Ascending aorta (tissue), 2 donors: Measurements from ENCODE around the gene PIP5K1B. TPM values are rescaled to one million over a fixed set of nuclear protein-coding genes. Genes with fewer than 3 reads are reported as not detected.

ENCODE experiments used
- DNase-seq, 2 donors: peaks; one replicate each; pipeline ENCODE4 v3.0.0-alpha.2; 2019; ENCODE audit warnings: low spot score in 2 of 2
- H3K27ac ChIP-seq, 2 donors: fragments of 200-600 bp; sonication (generic); one replicate each; pipeline ENCODE4 v1.5.1; 2016 to 2017; ENCODE audit warnings: mild to moderate bottlenecking in 1 of 2
- H3K27me3 ChIP-seq: fragments of 200-600 bp; sonication (generic); one replicate; pipeline ENCODE4 v1.5.1; 2017
- H3K36me3 ChIP-seq, 2 donors: fragments of 200-600 bp; sonication (generic); one replicate each; pipeline ENCODE4 v1.5.1; 2016
- H3K4me1 ChIP-seq, 2 donors: fragments of 200-600 bp; sonication (generic); one replicate each; pipeline ENCODE4 v1.5.1; 2016 to 2017; ENCODE audit warnings: mild to moderate bottlenecking in 1 of 2
- H3K4me3 ChIP-seq, 2 donors: fragments of 200-600 bp; sonication (generic); one replicate each; pipeline ENCODE4 v1.5.1; 2016 to 2017; ENCODE audit warnings: mild to moderate bottlenecking in 1 of 2
- H3K9me3 ChIP-seq, 2 donors: fragments of 200-600 bp; sonication (generic); one replicate each; pipeline ENCODE4 v1.5.1; 2016
- CTCF ChIP-seq, 3 experiments: fragments of 200-600 bp in 2 of 3; fragments of 450-650 bp in 1 of 3; sonication (generic) in 2 of 3; IDR thresholded peaks; one replicate each; pipeline ENCODE4 v1.5.1; 2016 to 2019; ENCODE audit warnings: antibody characterized with exemption in 3 of 3, mild to moderate bottlenecking in 1 of 3, moderate library complexity in 1 of 3
- intact Hi-C: fragments of 100-400 bp; cut with DNase I; formaldehyde crosslinking; loops from one replicate; pipeline ENCODE4 v1.15.1; 2023
- total RNA-seq: library from RNA; depleted of rRNA; stranded (reverse); fragments of >200 nt; gene quantifications from one replicate; pipeline ENCODE4 v1.1.0, GENCODE V29; 2016

PIP5K1B gene
- total RNA-seq, 1 donor from 2014 or later: 0.85 TPM

- TF ChIP-seq CTCF (IDR thresholded peaks at IDR 0.05): no peak
- no peaks in the 10 kb centered on the region for H3K27me3 ChIP-seq
- no peak overlapping the region for H3K27ac ChIP-seq
- no peak overlapping the region for H3K4me3 ChIP-seq
- no peaks in the 10 kb centered on the region for H3K4me1 ChIP-seq
- no peaks in the 10 kb centered on the region for H3K36me3 ChIP-seq
- intact Hi-C loops: no loop called here
- DNase-seq: no peak
- H3K9me3 ChIP-seq: no peaks in the 10 kb centered on the region
Measured at GRCh38 chr9:68932458-68932857, 227.4 kb downstream of the PIP5K1B start.

DNA sequence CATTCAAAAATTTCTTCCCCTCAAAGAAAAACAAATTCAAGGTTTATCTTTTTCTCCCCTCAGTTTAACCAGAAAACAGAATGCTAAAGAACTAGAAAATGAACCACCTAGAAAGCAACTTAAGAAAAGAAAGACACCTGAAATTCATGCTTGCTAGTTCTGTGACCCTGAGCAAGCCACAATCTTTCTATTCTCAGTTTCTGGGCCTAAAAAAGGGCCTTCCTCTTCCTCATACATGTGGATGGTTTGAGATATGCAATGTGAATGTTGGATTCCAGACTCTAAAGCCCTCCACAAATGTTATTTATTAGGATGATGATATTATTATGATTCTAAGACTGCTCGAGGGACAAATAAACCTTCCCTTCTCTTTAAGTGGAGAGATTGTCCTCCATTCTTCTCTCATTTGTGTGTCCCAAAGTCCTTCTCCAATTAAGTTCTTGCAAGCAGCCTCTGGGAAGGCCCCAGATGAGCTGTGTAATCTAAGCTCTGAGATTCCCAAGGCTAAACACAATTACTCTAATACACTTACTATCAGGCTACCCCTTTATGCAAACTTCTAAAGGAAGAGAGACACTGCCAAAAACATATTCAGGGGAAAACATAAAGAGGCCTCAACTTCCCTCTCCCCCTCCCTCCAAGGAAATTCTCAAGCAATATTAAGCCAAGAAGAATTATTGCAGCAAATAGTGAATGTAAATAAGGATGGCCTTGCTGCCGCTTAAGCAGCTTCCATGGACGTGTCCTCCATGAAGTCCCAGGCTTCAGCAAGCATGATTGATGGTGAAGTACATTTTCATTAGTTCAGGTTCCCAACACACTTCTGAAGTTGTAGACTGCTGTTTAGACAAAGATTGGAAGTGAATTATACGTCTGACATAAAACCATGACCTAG lies 228.6 kb downstream of the PIP5K1B start:
- intact Hi-C loops: no loop called here
- H3K9me3 ChIP-seq: no peaks in the 10 kb centered on the region
- H3K4me3 ChIP-seq: no peak overlapping the region
- no peaks in the 10 kb centered on the region for H3K27me3 ChIP-seq
- no peak for TF ChIP-seq CTCF (IDR thresholded peaks at IDR 0.05)
- H3K4me1 ChIP-seq: no peaks in the 10 kb centered on the region
- no peaks in the 10 kb centered on the region for H3K36me3 ChIP-seq
- DNase-seq: no peak
- no peak overlapping the region for H3K27ac ChIP-seq

DNA sequence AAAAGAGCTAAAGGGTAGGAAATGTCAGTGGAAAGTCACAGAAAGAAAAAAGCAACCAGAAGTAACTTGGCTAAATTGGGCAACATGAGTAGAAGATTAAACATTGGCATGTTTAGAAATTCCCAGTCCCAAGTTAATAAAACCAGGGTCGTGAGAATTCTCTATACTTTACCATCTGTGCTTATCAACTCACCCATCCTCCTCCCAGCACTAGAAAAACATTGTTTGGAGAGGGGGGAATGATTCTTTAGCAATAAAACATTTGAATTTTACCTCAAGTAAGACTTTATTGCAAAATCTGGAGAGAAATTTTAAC lies 229.2 kb downstream of the PIP5K1B start:
- no peaks in the 10 kb centered on the region for H3K9me3 ChIP-seq
- H3K4me1 ChIP-seq: no peaks in the 10 kb centered on the region
- no peaks in the 10 kb centered on the region for H3K27me3 ChIP-seq
- no peaks in the 10 kb centered on the region for H3K36me3 ChIP-seq
- DNase-seq: no peak
- H3K4me3 ChIP-seq: no peak overlapping the region
- intact Hi-C loops: no loop called here
- TF ChIP-seq CTCF (IDR thresholded peaks at IDR 0.05): no peak
- H3K27ac ChIP-seq: no peak overlapping the region

GRCh38 chr9:68940573-68940972 lies 235.5 kb downstream of the PIP5K1B start:
- no peak for TF ChIP-seq CTCF (IDR thresholded peaks at IDR 0.05)
- DNase-seq: no peak
- H3K4me1 ChIP-seq: no peaks in the 10 kb centered on the region
- peaks cover 0 to 4% of the 10 kb centered on the region in 2 donors for H3K36me3 ChIP-seq
- no peaks in the 10 kb centered on the region for H3K27me3 ChIP-seq
- H3K4me3 ChIP-seq: no peak overlapping the region
- H3K9me3 ChIP-seq: no peaks in the 10 kb centered on the region
- intact Hi-C loops: no loop called here
- H3K27ac ChIP-seq: no peak overlapping the region

GRCh38 chr9:68941780-68942459 lies 236.9 kb downstream of the PIP5K1B start:
- Histone ChIP-seq H3K36me3 (peaks cover 0 to 4% of the 10 kb centered on the region in 2 donors), H3K27ac (no peak overlapping the region), H3K4me1 (no peaks in the 10 kb centered on the region), H3K27me3 (no peaks in the 10 kb centered on the region), H3K9me3 (no peaks in the 10 kb centered on the region), H3K4me3 (no peak overlapping the region)
- TF ChIP-seq CTCF (IDR thresholded peaks at IDR 0.05): no peak
- no peak for DNase-seq
- intact Hi-C loops: no loop called here
